Measurements from ENCODE around the gene ANKFY1. TPM values are rescaled to one million over a fixed set of nuclear protein-coding genes. Genes with fewer than 3 reads are reported as not detected.

Gene ANKFY1
- total RNA-seq, 1 experiment from 2014 or later: 38.9 TPM

- BruUV-seq (replicated peaks): no TSS peak
- no peaks in the 10 kb centered on the region for H3K4me1 ChIP-seq (ENCODE audit: control insufficient read depth in 1 of 2, insufficient read depth in 2 of 2, low read length in 2 of 2)
- no peak for DNase-seq (ENCODE audit: low read depth, low spot score)
- POLR2A ChIA-PET: no interaction called here
- no peak overlapping the region for H3K4me2 ChIP-seq (ENCODE audit: low read length)
- intact Hi-C loops (cut with micrococcal nuclease): no loop called here
- no peak overlapping the region for H3K27ac ChIP-seq (ENCODE audit: low read depth, low read length)
- H3K79me2 ChIP-seq (ENCODE audit: insufficient read depth, low read length): peaks cover 5% of the 10 kb centered on the region
- H4K20me1 ChIP-seq (ENCODE audit: insufficient read depth): no peaks in the 10 kb centered on the region; the same call in 1 of the 2 replicates
- no peaks in the 10 kb centered on the region for H3K36me3 ChIP-seq (ENCODE audit: control insufficient read depth in 1 of 2, insufficient read depth in 2 of 2, low read length in 2 of 2)
- no peak for TF ChIP-seq REST (IDR thresholded peaks at IDR 0.05; ENCODE audit: low read depth)
- no peak for TF ChIP-seq EZH2 (IDR thresholded peaks at IDR 0.05)
- no peak for TF ChIP-seq CBX3 (IDR thresholded peaks at IDR 0.05; ENCODE audit: low read depth)
- TF ChIP-seq JUND (IDR thresholded peaks at IDR 0.05): no peak
- no peak for TF ChIP-seq ZBTB33 (IDR thresholded peaks at IDR 0.05; ENCODE audit: extremely low read depth, insufficient replicate concordance, low read length)
- no peak for TF ChIP-seq POLR2AphosphoS5 (IDR thresholded peaks at IDR 0.05; ENCODE audit: low read depth, low read length)
- no peak for TF ChIP-seq RAD21 (IDR thresholded peaks at IDR 0.05; ENCODE audit: low read depth)
- no peak overlapping the region for H2AFZ ChIP-seq (ENCODE audit: low read depth, low read length, poor library complexity, severe bottlenecking)
- RAD21 ChIA-PET (ENCODE audit: low non-redundant PET in 1 of 2, low total read pairs in 2 of 2, uncharacterized antibody in 2 of 2, unreplicated experiment in 2 of 2): no interaction called here
- CTCF ChIA-PET: interaction anchor here (1.1 kb wide), 1 partner anchor 84 kb away, joined by 3 read pairs; no protein-coding TSS in a partner anchor
- H3K9me2 ChIP-seq (ENCODE audit: insufficient read depth): no peaks in the 10 kb centered on the region
- H3K27me3 ChIP-seq (ENCODE audit: insufficient read depth, low read length): no peaks in the 10 kb centered on the region
- no peak overlapping the region for H3K9ac ChIP-seq (ENCODE audit: low read length)
- H3K9me3 ChIP-seq (ENCODE audit: control insufficient read depth in 1 of 2, insufficient read depth in 1 of 2, low read depth in 1 of 2, low read length in 2 of 2): no peaks in the 10 kb centered on the region
- ATAC-seq: no peak
- H3K4me3 ChIP-seq (replicated peaks in 1 of 2; ENCODE audit: low read depth in 1 of 2, low read length in 2 of 2): no peak overlapping the region
Measured at GRCh38 chr17:4221163-4221562, 42.6 kb downstream of the ANKFY1 start.

Measured in HCT116 (cell line).